ENCODE data around the gene TTC23. TPM values are rescaled to one million over a fixed set of nuclear protein-coding genes. Genes with fewer than 3 reads are reported as not detected.

The TTC23 gene
- total RNA-seq, 1 donor from 2014 or later: 11.6 TPM

GRCh38 chr15:99282121-99282520 lies 32.7 kb upstream of the TTC23 start:
- no peak overlapping the region for H3K4me3 ChIP-seq (ENCODE audit: low read depth, low read length)
- no peak for TF ChIP-seq CTCF (IDR thresholded peaks at IDR 0.05; ENCODE audit: insufficient read depth, low read length, poor library complexity, severe bottlenecking)
- no peak for DNase-seq (ENCODE audit: low read depth)
- no peaks in the 10 kb centered on the region for H3K36me3 ChIP-seq (ENCODE audit: control insufficient read depth, insufficient read depth, low read length)
- no peaks in the 10 kb centered on the region for H3K27me3 ChIP-seq (ENCODE audit: control insufficient read depth, insufficient read depth, low read length)

DNA sequence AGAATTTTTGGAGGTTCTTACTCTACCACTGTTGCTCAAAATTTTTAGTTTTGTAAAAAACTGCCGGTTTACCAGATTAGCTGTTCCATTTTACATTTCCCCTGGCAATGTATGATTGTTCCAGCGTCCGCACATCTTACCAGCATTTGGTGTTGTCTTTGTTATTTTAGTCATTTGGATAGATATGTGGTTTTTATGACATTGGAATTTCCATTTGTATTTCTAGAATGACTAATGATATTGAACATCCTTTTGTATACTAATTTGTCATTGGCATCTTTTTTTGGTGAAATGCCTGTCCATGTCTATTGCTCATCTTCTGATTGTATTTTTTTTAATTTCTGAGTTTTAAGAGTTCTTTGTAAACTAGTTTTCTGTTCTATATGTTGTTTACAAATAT lies 30.4 kb upstream of the TTC23 start:
- DNase-seq (ENCODE audit: low read depth): no peak
- Histone ChIP-seq H3K36me3 (ENCODE audit: control insufficient read depth, insufficient read depth, low read length) (no peaks in the 10 kb centered on the region), H3K4me3 (ENCODE audit: low read depth, low read length) (no peak overlapping the region), H3K27me3 (ENCODE audit: control insufficient read depth, insufficient read depth, low read length) (no peaks in the 10 kb centered on the region)
- no peak for TF ChIP-seq CTCF (IDR thresholded peaks at IDR 0.05; ENCODE audit: insufficient read depth, low read length, poor library complexity, severe bottlenecking)

DNA sequence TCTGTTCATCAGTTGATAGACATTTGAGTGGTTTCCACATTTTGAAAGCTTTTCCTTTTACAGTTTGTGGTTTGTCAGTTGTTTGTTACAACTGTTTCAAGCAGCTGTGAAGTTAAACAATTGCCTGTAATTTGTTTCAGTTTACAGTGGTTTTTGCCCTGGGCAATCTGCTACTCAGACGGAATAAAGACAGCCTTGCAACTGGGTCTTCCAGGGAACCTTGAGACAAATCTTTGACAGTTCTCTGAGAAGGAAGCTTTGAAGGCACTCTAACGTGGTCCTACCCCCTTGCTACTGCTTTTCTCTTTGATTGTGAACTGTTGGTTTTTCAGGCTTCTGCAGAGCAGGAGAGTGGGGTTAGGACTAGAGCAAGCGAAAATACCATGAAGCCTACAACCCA lies 29.9 kb upstream of the TTC23 start:
- TF ChIP-seq CTCF (IDR thresholded peaks at IDR 0.05; ENCODE audit: insufficient read depth, low read length, poor library complexity, severe bottlenecking): no peak
- DNase-seq (ENCODE audit: low read depth): no peak
- Histone ChIP-seq H3K4me3 (ENCODE audit: low read depth, low read length) (no peak overlapping the region), H3K27me3 (ENCODE audit: control insufficient read depth, insufficient read depth, low read length) (no peaks in the 10 kb centered on the region), H3K36me3 (ENCODE audit: control insufficient read depth, insufficient read depth, low read length) (no peaks in the 10 kb centered on the region)

GRCh38 chr15:99275525-99276128 lies 26.2 kb upstream of the TTC23 start:
- no peak for TF ChIP-seq CTCF (IDR thresholded peaks at IDR 0.05; ENCODE audit: insufficient read depth, low read length, poor library complexity, severe bottlenecking)
- Histone ChIP-seq H3K4me3 (ENCODE audit: low read depth, low read length) (no peak overlapping the region), H3K27me3 (ENCODE audit: control insufficient read depth, insufficient read depth, low read length) (no peaks in the 10 kb centered on the region), H3K36me3 (ENCODE audit: control insufficient read depth, insufficient read depth, low read length) (no peaks in the 10 kb centered on the region)
- no peak for DNase-seq (ENCODE audit: low read depth)

GRCh38 chr15:99275061-99275460 lies 25.7 kb upstream of the TTC23 start:
- H3K27me3 ChIP-seq (ENCODE audit: control insufficient read depth, insufficient read depth, low read length): no peaks in the 10 kb centered on the region
- H3K4me3 ChIP-seq (ENCODE audit: low read depth, low read length): no peak overlapping the region
- DNase-seq (ENCODE audit: low read depth): no peak
- H3K36me3 ChIP-seq (ENCODE audit: control insufficient read depth, insufficient read depth, low read length): no peaks in the 10 kb centered on the region
- TF ChIP-seq CTCF (IDR thresholded peaks at IDR 0.05; ENCODE audit: insufficient read depth, low read length, poor library complexity, severe bottlenecking): no peak

GRCh38 chr15:99273801-99274200 lies 24.4 kb upstream of the TTC23 start:
- no peaks in the 10 kb centered on the region for H3K27me3 ChIP-seq (ENCODE audit: control insufficient read depth, insufficient read depth, low read length)
- no peak for TF ChIP-seq CTCF (IDR thresholded peaks at IDR 0.05; ENCODE audit: insufficient read depth, low read length, poor library complexity, severe bottlenecking)
- H3K4me3 ChIP-seq (ENCODE audit: low read depth, low read length): no peak overlapping the region
- no peaks in the 10 kb centered on the region for H3K36me3 ChIP-seq (ENCODE audit: control insufficient read depth, insufficient read depth, low read length)
- DNase-seq (ENCODE audit: low read depth): no peak
